H9 (cell line): ENCODE data around the gene LRRC31. TPM values are rescaled to one million over a fixed set of nuclear protein-coding genes. Genes with fewer than 3 reads are reported as not detected.

ENCODE experiments used
- DNase-seq: peaks from one replicate; pipeline ENCODE4 v3.0.0-alpha.2; 2017
- H2AFZ ChIP-seq: one replicate; pipeline ENCODE4 v1.6.1; 2013; ENCODE audit warnings: mild to moderate bottlenecking, low read length, control low read depth, moderate library complexity
- H2AK5ac ChIP-seq: 2 replicates; pipeline ENCODE4 v1.6.1; 2013; ENCODE audit warnings: low read length, control low read depth, mixed read lengths; ENCODE audit not compliant: insufficient read length
- H2BK120ac ChIP-seq: one replicate; pipeline ENCODE4 v1.6.1; 2013; ENCODE audit warnings: low read depth, mild to moderate bottlenecking, low read length, control low read depth, inconsistent platforms; ENCODE audit not compliant: poor library complexity, severe bottlenecking
- H2BK12ac ChIP-seq: 2 replicates; pipeline ENCODE4 v1.6.1; 2013; ENCODE audit warnings: low read length, control low read depth, mixed read lengths, low read depth; ENCODE audit not compliant: insufficient read length
- H2BK15ac ChIP-seq: 2 replicates; pipeline ENCODE4 v1.6.1; 2013; ENCODE audit warnings: low read depth, low read length, control low read depth
- H2BK20ac ChIP-seq: one replicate; pipeline ENCODE4 v1.6.1; 2013; ENCODE audit warnings: low read depth, mild to moderate bottlenecking, low read length, control low read depth, inconsistent platforms; ENCODE audit not compliant: poor library complexity, severe bottlenecking
- H2BK5ac ChIP-seq: 2 replicates; pipeline ENCODE4 v1.6.1; 2013; ENCODE audit warnings: low read length, control low read depth, mixed read lengths; ENCODE audit not compliant: insufficient read length
- H3K14ac ChIP-seq: 2 replicates; pipeline ENCODE4 v1.6.1; 2013; ENCODE audit warnings: low read length, control low read depth; ENCODE audit not compliant: insufficient read depth
- H3K18ac ChIP-seq: 2 replicates; pipeline ENCODE4 v1.6.1; 2013; ENCODE audit warnings: low read depth, mild to moderate bottlenecking, mixed read lengths, low read length, control low read depth; ENCODE audit not compliant: insufficient read length
- H3K23ac ChIP-seq: 2 replicates; pipeline ENCODE4 v1.6.1; 2013; ENCODE audit warnings: low read length, control low read depth, mixed read lengths, low read depth; ENCODE audit not compliant: insufficient read length
- H3K23me2 ChIP-seq: 2 replicates; pipeline ENCODE4 v1.6.1; 2013; ENCODE audit warnings: low read depth, mild to moderate bottlenecking, mixed read lengths, low read length, control low read depth; ENCODE audit not compliant: insufficient read length, poor library complexity, severe bottlenecking
- H3K27ac ChIP-seq: 2 replicates; pipeline ENCODE4 v1.5.1; 2013; ENCODE audit warnings: low read length, control low read depth, mixed read lengths, low read depth; ENCODE audit not compliant: insufficient read length
- H3K27me3 ChIP-seq: 2 replicates; pipeline ENCODE4 v1.6.1; 2013; ENCODE audit warnings: low read length, control low read depth, inconsistent platforms; ENCODE audit not compliant: insufficient read depth
- H3K4ac ChIP-seq: 2 replicates; pipeline ENCODE4 v1.6.1; 2013; ENCODE audit warnings: low read depth, mild to moderate bottlenecking, control low read depth, inconsistent platforms, low read length, moderate library complexity
- H3K4me1 ChIP-seq: 2 replicates; pipeline ENCODE4 v1.6.1; 2013; ENCODE audit warnings: low read length, control low read depth, inconsistent platforms; ENCODE audit not compliant: insufficient read depth
- H3K4me2 ChIP-seq: 2 replicates; pipeline ENCODE4 v1.6.1; 2013; ENCODE audit warnings: low read length, control low read depth, mixed read lengths; ENCODE audit not compliant: insufficient read length, insufficient read depth
- H3K56ac ChIP-seq: 2 replicates; pipeline ENCODE4 v1.6.1; 2013; ENCODE audit warnings: low read depth, mild to moderate bottlenecking, mixed read lengths, low read length, control low read depth; ENCODE audit not compliant: insufficient read length
- H3K79me1 ChIP-seq: 2 replicates; pipeline ENCODE4 v1.6.1; 2013; ENCODE audit warnings: low read depth, mild to moderate bottlenecking, moderate library complexity, low read length, control low read depth, inconsistent platforms; ENCODE audit not compliant: insufficient read depth, poor library complexity, severe bottlenecking
- H3K79me2 ChIP-seq: 2 replicates; pipeline ENCODE4 v1.6.1; 2013; ENCODE audit warnings: low read length, control low read depth, inconsistent platforms; ENCODE audit not compliant: insufficient read depth
- H3K9ac ChIP-seq: 2 replicates; pipeline ENCODE4 v1.6.1; 2013; ENCODE audit warnings: low read length, control low read depth, mixed read lengths; ENCODE audit not compliant: insufficient read length; ENCODE audit errors: extremely low read depth
- H3K9me3 ChIP-seq: one replicate; pipeline ENCODE4 v1.6.1; 2013; ENCODE audit warnings: low read depth, low read length, inconsistent platforms; ENCODE audit not compliant: control insufficient read depth
- H3T11ph ChIP-seq: one replicate; pipeline ENCODE4 v1.6.1; 2013; ENCODE audit warnings: mild to moderate bottlenecking, low read length, control low read depth, inconsistent platforms
- H4K20me1 ChIP-seq: one replicate; pipeline ENCODE4 v1.6.1; 2013; ENCODE audit not compliant: control insufficient read depth, insufficient read length, insufficient read depth
- H4K5ac ChIP-seq: 2 replicates; pipeline ENCODE4 v1.6.1; 2013; ENCODE audit warnings: low read depth, mild to moderate bottlenecking, mixed read lengths, low read length, control low read depth; ENCODE audit not compliant: insufficient read length
- H4K8ac ChIP-seq: replicated peaks from 2 replicates; pipeline ENCODE4 v1.6.1; 2013; ENCODE audit warnings: low read length, control low read depth, mixed read lengths, low read depth; ENCODE audit not compliant: insufficient read length
- H4K91ac ChIP-seq: 2 replicates; pipeline ENCODE4 v1.6.1; 2013; ENCODE audit warnings: low read depth, mild to moderate bottlenecking, moderate library complexity, mixed read lengths, low read length, control low read depth; ENCODE audit not compliant: insufficient read length
- H3K27ac Mint-ChIP-seq, 3 experiments: 2 replicates in 2 of 3; 3 replicates in 1 of 3; pipeline ENCODE4 v1.8.0; 2020 to 2021; ENCODE audit warnings: mixed read lengths in 3 of 3, mild to moderate bottlenecking in 1 of 3, moderate library complexity in 1 of 3
- H3K27me3 Mint-ChIP-seq: 2 replicates; pipeline ENCODE4 v1.8.0; 2021; ENCODE audit warnings: low read depth, mild to moderate bottlenecking, moderate library complexity, mixed read lengths
- H3K36me3 Mint-ChIP-seq, 3 experiments: 2 replicates in 2 of 3; 3 replicates in 1 of 3; pipeline ENCODE4 v1.8.0; 2020 to 2021; ENCODE audit warnings: low read depth in 3 of 3, mixed read lengths in 3 of 3; ENCODE audit not compliant: insufficient read depth in 1 of 3
- H3K4me1 Mint-ChIP-seq, 2 experiments: 2 replicates each; pipeline ENCODE4 v1.8.0; 2020; ENCODE audit warnings: mixed read lengths in 2 of 2
- H3K4me3 Mint-ChIP-seq, 2 experiments: 2 replicates in 1 of 2; 3 replicates in 1 of 2; pipeline ENCODE4 v1.8.0; 2020 to 2021; ENCODE audit warnings: mild to moderate bottlenecking in 2 of 2, mixed read lengths in 2 of 2, moderate library complexity in 1 of 2
- H3K9me3 Mint-ChIP-seq, 2 experiments: 2 replicates in 1 of 2; 3 replicates in 1 of 2; pipeline ENCODE4 v1.8.0; 2020; ENCODE audit warnings: mild to moderate bottlenecking in 2 of 2, mixed read lengths in 2 of 2, moderate library complexity in 1 of 2
- CTCF ChIP-seq: fragments of 200-600 bp; sonication (generic); conservative IDR thresholded peaks from 3 replicates; pipeline ENCODE4 v1.8.0; 2021; ENCODE audit warnings: antibody characterized with exemption, mild to moderate bottlenecking
- WGBS: extraction: QIAGEN DNeasy Blood & Tissue Kit; methylation state at CpG from one replicate; pipeline ENCODE4 v1.1.7; 2013; ENCODE audit warnings: missing lambda C conversion rate, low lambda C conversion rate, mixed read lengths; ENCODE audit not compliant: insufficient read length; ENCODE audit errors: extremely low coverage; 5-methylcytosine and 5-hydroxymethylcytosine counted together
- total RNA-seq: library from RNA; stranded (reverse); gene quantifications from 2 replicates; pipeline ENCODE4 v1.2.1, GENCODE V29; 2021

The LRRC31 gene
- total RNA-seq, 1 experiment from 2014 or later = not detected

GRCh38 chr3:169864270-169864669 lies 5.5 kb downstream of the LRRC31 start:
- H3K4ac ChIP-seq = no peak overlapping the region
- H3K9me3 ChIP-seq = no peaks in the 10 kb centered on the region
- no peak for DNase-seq
- Mint-ChIP-seq H3K4me1 (peaks cover 7 to 8% of the 10 kb centered on the region in 2 experiments), H3K27me3 (no peaks in the 10 kb centered on the region), H3K27ac (no peak overlapping the region), H3K9me3 (no peaks in the 10 kb centered on the region; a peak in 1 of 5 replicates), H3K4me3 (no peak overlapping the region), H3K36me3 (no peaks in the 10 kb centered on the region)
- H3K79me2 ChIP-seq = no peaks in the 10 kb centered on the region
- no peak overlapping the region for H3T11ph ChIP-seq
- H3K4me2 ChIP-seq = no peak overlapping the region
- no peak overlapping the region for H3K18ac ChIP-seq
- H2BK20ac ChIP-seq = no peak overlapping the region
- H3K9ac ChIP-seq = no peak overlapping the region
- TF ChIP-seq CTCF = no peak
- no peak overlapping the region for H2BK120ac ChIP-seq
- H4K5ac ChIP-seq = no peak overlapping the region
- no peaks in the 10 kb centered on the region for H3K79me1 ChIP-seq
- no CpG with 5 or more reads among the region's 2 CpGs for WGBS
- no peak overlapping the region for H3K56ac ChIP-seq
- no peaks in the 10 kb centered on the region for H4K20me1 ChIP-seq
- H2AK5ac ChIP-seq = no peak overlapping the region
- H3K23ac ChIP-seq = no peak overlapping the region
- no peak overlapping the region for H2BK5ac ChIP-seq
- no peaks in the 10 kb centered on the region for H3K23me2 ChIP-seq
- no peak overlapping the region for H3K27ac ChIP-seq
- no peak overlapping the region for H2BK12ac ChIP-seq
- no peaks in the 10 kb centered on the region for H3K27me3 ChIP-seq
- H3K4me1 ChIP-seq = peaks cover 3% of the 10 kb centered on the region; the same call in 1 of the 2 replicates
- no peak overlapping the region for H2BK15ac ChIP-seq
- H2AFZ ChIP-seq = no peak overlapping the region
- no peak overlapping the region for H4K8ac ChIP-seq
- no peak overlapping the region for H4K91ac ChIP-seq
- H3K14ac ChIP-seq = no peak overlapping the region
